ENCODE data around the gene TRIM8.

TRIM8 gene

GRCh38 chr10:102645388-102645740 lies 1.1 kb downstream of the TRIM8 start:
- H3K9ac ChIP-seq (ENCODE audit: low read length) = peak overlapping the region; percentile 75
- H3K4me3 ChIP-seq (ENCODE audit: low read depth, low read length) = peak overlapping the region; percentile 78
- peaks cover 41% of the 10 kb centered on the region for H3K4me1 ChIP-seq (ENCODE audit: control insufficient read depth, insufficient read depth, low read length)
- H3K9me3 ChIP-seq (ENCODE audit: control insufficient read depth, insufficient read depth, low read depth, low read length) = no peaks in the 10 kb centered on the region
- no peak overlapping the region for H3K27ac ChIP-seq (ENCODE audit: low read depth, low read length)
- no peaks in the 10 kb centered on the region for H3K27me3 ChIP-seq (ENCODE audit: control insufficient read depth, insufficient read depth, low read length)
- H3K36me3 ChIP-seq (ENCODE audit: control insufficient read depth, insufficient read depth, low read length) = 0 out of 2 replicates have a peak, but pooled peaks cover 4% of the 10 kb centered on the region

- Histone ChIP-seq H3K4me1 (ENCODE audit: control insufficient read depth, insufficient read depth, low read length) (peaks cover 47% of the 10 kb centered on the region), H3K4me3 (ENCODE audit: low read depth, low read length) (peak overlapping the region; percentile 78), H3K9me3 (ENCODE audit: control insufficient read depth, insufficient read depth, low read depth, low read length) (no peaks in the 10 kb centered on the region), H3K27ac (ENCODE audit: low read depth, low read length) (no peak overlapping the region), H3K9ac (ENCODE audit: low read length) (peak overlapping the region; percentile 75), H3K27me3 (ENCODE audit: control insufficient read depth, insufficient read depth, low read length) (no peaks in the 10 kb centered on the region), H3K36me3 (ENCODE audit: control insufficient read depth, insufficient read depth, low read length) (0 out of 2 replicates have a peak, but pooled peaks cover 4% of the 10 kb centered on the region)
These were observed 1.7 kb downstream of the TRIM8 start for GRCh38 chr10:102645741-102646609.

GRCh38 chr10:102646610-102647442 lies 2.5 kb downstream of the TRIM8 start:
- Histone ChIP-seq H3K4me3 (ENCODE audit: low read depth, low read length) (peak overlapping the region; percentile 78), H3K4me1 (ENCODE audit: control insufficient read depth, insufficient read depth, low read length) (peaks cover 54% of the 10 kb centered on the region), H3K9ac (ENCODE audit: low read length) (peak overlapping the region; percentile 75)

GRCh38 chr10:102647443-102648268 lies 3.4 kb downstream of the TRIM8 start:
- H3K27me3 ChIP-seq (ENCODE audit: control insufficient read depth, insufficient read depth, low read length) = no peaks in the 10 kb centered on the region
- no peak overlapping the region for H3K9ac ChIP-seq (ENCODE audit: low read length)
- no peaks in the 10 kb centered on the region for H3K9me3 ChIP-seq (ENCODE audit: control insufficient read depth, insufficient read depth, low read depth, low read length)
- peaks cover 58% of the 10 kb centered on the region for H3K4me1 ChIP-seq (ENCODE audit: control insufficient read depth, insufficient read depth, low read length)
- H3K36me3 ChIP-seq (ENCODE audit: control insufficient read depth, insufficient read depth, low read length) = 0 out of 2 replicates have a peak, but pooled peaks cover 10% of the 10 kb centered on the region
- H3K27ac ChIP-seq (ENCODE audit: low read depth, low read length) = no peak overlapping the region
- H3K4me3 ChIP-seq (ENCODE audit: low read depth, low read length) = peak overlapping the region; percentile 78

More at GRCh38 chr10:102646610-102647442, 2.5 kb downstream of the TRIM8 start:
- 0 out of 2 replicates have a peak, but pooled peaks cover 4% of the 10 kb centered on the region for H3K36me3 ChIP-seq (ENCODE audit: control insufficient read depth, insufficient read depth, low read length)
- H3K27ac ChIP-seq (ENCODE audit: low read depth, low read length) = no peak overlapping the region
- no peaks in the 10 kb centered on the region for H3K27me3 ChIP-seq (ENCODE audit: control insufficient read depth, insufficient read depth, low read length)
- H3K9me3 ChIP-seq (ENCODE audit: control insufficient read depth, insufficient read depth, low read depth, low read length) = no peaks in the 10 kb centered on the region

GRCh38 chr10:102648269-102648888 lies 4.1 kb downstream of the TRIM8 start:
- H3K4me1 ChIP-seq (ENCODE audit: control insufficient read depth, insufficient read depth, low read length) = peaks cover 58% of the 10 kb centered on the region
- H3K27ac ChIP-seq (ENCODE audit: low read depth, low read length) = no peak overlapping the region
- no peaks in the 10 kb centered on the region for H3K27me3 ChIP-seq (ENCODE audit: control insufficient read depth, insufficient read depth, low read length)
- peak overlapping the region; percentile 13; the same call in 1 of the 2 replicates for H3K4me3 ChIP-seq (ENCODE audit: low read depth, low read length)
- H3K9me3 ChIP-seq (ENCODE audit: control insufficient read depth, insufficient read depth, low read depth, low read length) = no peaks in the 10 kb centered on the region
- H3K9ac ChIP-seq (ENCODE audit: low read length) = no peak overlapping the region
- peaks cover 14% of the 10 kb centered on the region for H3K36me3 ChIP-seq (ENCODE audit: control insufficient read depth, insufficient read depth, low read length)

GRCh38 chr10:102648889-102649796 lies 4.9 kb downstream of the TRIM8 start:
- H3K27me3 ChIP-seq (ENCODE audit: control insufficient read depth, insufficient read depth, low read length) = no peaks in the 10 kb centered on the region
- H3K4me1 ChIP-seq (ENCODE audit: control insufficient read depth, insufficient read depth, low read length) = peaks cover 58% of the 10 kb centered on the region
- no peaks in the 10 kb centered on the region for H3K9me3 ChIP-seq (ENCODE audit: control insufficient read depth, insufficient read depth, low read depth, low read length)
- H3K9ac ChIP-seq (ENCODE audit: low read length) = peak overlapping the region; percentile 37
- peaks cover 19% of the 10 kb centered on the region for H3K36me3 ChIP-seq (ENCODE audit: control insufficient read depth, insufficient read depth, low read length)
- no peak overlapping the region; the same call in 1 of the 2 replicates for H3K27ac ChIP-seq (ENCODE audit: low read depth, low read length)
- H3K4me3 ChIP-seq (ENCODE audit: low read depth, low read length) = peak overlapping the region; percentile 13; the same call in 1 of the 2 replicates

GRCh38 chr10:102649797-102650654 lies 5.7 kb downstream of the TRIM8 start:
- Histone ChIP-seq H3K9me3 (ENCODE audit: control insufficient read depth, insufficient read depth, low read depth, low read length) (no peaks in the 10 kb centered on the region), H3K9ac (ENCODE audit: low read length) (no peak overlapping the region), H3K36me3 (ENCODE audit: control insufficient read depth, insufficient read depth, low read length) (peaks cover 26% of the 10 kb centered on the region), H3K27ac (ENCODE audit: low read depth, low read length) (peak overlapping the region; percentile 38), H3K4me3 (ENCODE audit: low read depth, low read length) (peak overlapping the region; percentile 13; the same call in 1 of the 2 replicates), H3K4me1 (ENCODE audit: control insufficient read depth, insufficient read depth, low read length) (peaks cover 58% of the 10 kb centered on the region), H3K27me3 (ENCODE audit: control insufficient read depth, insufficient read depth, low read length) (no peaks in the 10 kb centered on the region)

GRCh38 chr10:102650655-102651454 lies 6.6 kb downstream of the TRIM8 start:
- Histone ChIP-seq H3K27ac (ENCODE audit: low read depth, low read length) (peak overlapping the region; percentile 38), H3K27me3 (ENCODE audit: control insufficient read depth, insufficient read depth, low read length) (no peaks in the 10 kb centered on the region), H3K36me3 (ENCODE audit: control insufficient read depth, insufficient read depth, low read length) (peaks cover 34% of the 10 kb centered on the region), H3K4me1 (ENCODE audit: control insufficient read depth, insufficient read depth, low read length) (peaks cover 58% of the 10 kb centered on the region), H3K4me3 (ENCODE audit: low read depth, low read length) (no peak overlapping the region), H3K9ac (ENCODE audit: low read length) (no peak overlapping the region), H3K9me3 (ENCODE audit: control insufficient read depth, insufficient read depth, low read depth, low read length) (no peaks in the 10 kb centered on the region)
